NT2/D1 (cell line): ENCODE data around the gene TEAD4.

ENCODE experiments used
- YY1 ChIP-seq: IDR thresholded peaks from 2 replicates; pipeline ENCODE4 v1.6.1; 2011; ENCODE audit not compliant: insufficient read length, insufficient read depth
- ZNF274 ChIP-seq: IDR thresholded peaks from 2 replicates; pipeline ENCODE4 v1.6.1; 2011; ENCODE audit warnings: mild to moderate bottlenecking, low read depth, low read length

- TF ChIP-seq ZNF274 (no peak), YY1 (no peak)
These were observed 75.0 kb downstream of the TEAD4 start for GRCh38 chr12:3034067-3034750.
